B cell (primary cell): ENCODE measurements around the gene GAREM1. TPM values are rescaled to one million over a fixed set of nuclear protein-coding genes. Genes with fewer than 3 reads are reported as not detected.

Experiments
- ATAC-seq: fragments of 200-7000 bp; cut with Tn5 transposase; one replicate; pipeline ENCODE4 v1.10.0; 2021; ENCODE audit warnings: low read depth, mild to moderate bottlenecking, moderate number of reproducible peaks, moderate library complexity
- CTCF ChIA-PET: fragments of 350-600 bp; sonication (Branson Sonifier 250); formaldehyde crosslinking; loops from one replicate; lab custom pipeline; 2021; ENCODE audit warnings: antibody characterized with exemption, inconsistent platforms; lab: Charles Lee
- POLR2A ChIA-PET: fragments of 350-600 bp; sonication (Branson Sonifier 250); formaldehyde crosslinking; loops from one replicate; lab custom pipeline; 2021; ENCODE audit warnings: antibody characterized with exemption; lab: Charles Lee
- DNase-seq: peaks from one replicate; pipeline ENCODE4 v3.0.0; 2013
- H2AFZ ChIP-seq: 2 replicates; pipeline ENCODE4 v1.6.1; 2012; ENCODE audit warnings: mild to moderate bottlenecking, low read depth, low read length; ENCODE audit not compliant: insufficient read depth, poor library complexity, severe bottlenecking
- H3K27ac ChIP-seq, 2 donors: 1 replicate in 1 of 2; 2 replicates in 1 of 2; pipeline ENCODE4 v1.5.1; 2012 to 2013; ENCODE audit warnings: low read length in 2 of 2, mild to moderate bottlenecking in 2 of 2, moderate library complexity in 1 of 2
- H3K27me3 ChIP-seq, 4 experiments: fragments of 200-600 bp in 1 of 4; sonication (generic) in 1 of 4; replicated peaks in 1 of 4; 1 replicate in 2 of 4; 2 replicates in 2 of 4; pipeline versions ENCODE4 v1.6.1 to v1.7.0; 2013 to 2016; ENCODE audit warnings: low read length in 3 of 4, mild to moderate bottlenecking in 2 of 4, mixed read lengths in 1 of 4, moderate library complexity in 1 of 4; ENCODE audit not compliant: insufficient read depth in 4 of 4, control insufficient read depth in 3 of 4; ENCODE audit errors: control extremely low read depth in 1 of 4
- H3K36me3 ChIP-seq, 2 experiments: replicated peaks in 1 of 2; 1 replicate in 1 of 2; 2 replicates in 1 of 2; pipeline versions ENCODE4 v1.6.1 to v1.7.1; 2013; ENCODE audit warnings: low read length in 1 of 2; ENCODE audit not compliant: insufficient read depth in 2 of 2, control insufficient read depth in 1 of 2; ENCODE audit errors: control extremely low read depth in 1 of 2, extremely low read depth in 1 of 2
- H3K4me1 ChIP-seq, 2 donors: fragments of 200-600 bp in 1 of 2; sonication (generic) in 1 of 2; 1 replicate in 1 of 2; 2 replicates in 1 of 2; pipeline versions ENCODE4 v1.5.1 to v1.6.1; 2013 to 2017; ENCODE audit warnings: low read length in 2 of 2; ENCODE audit not compliant: control insufficient read depth in 2 of 2, insufficient read depth in 2 of 2
- H3K4me2 ChIP-seq: replicated peaks from 2 replicates; pipeline ENCODE3; 2012; ENCODE audit warnings: mild to moderate bottlenecking, low read depth, low read length; ENCODE audit not compliant: poor library complexity, severe bottlenecking
- H3K4me3 ChIP-seq, 5 experiments: fragments of 200-600 bp in 1 of 5; sonication (generic) in 1 of 5; 1 replicate in 3 of 5; 2 replicates in 2 of 5; pipeline versions ENCODE4 v1.5.1 to v1.7.0; 2011 to 2016; ENCODE audit warnings: low read length in 4 of 5, mild to moderate bottlenecking in 4 of 5, low read depth in 2 of 5, control low read depth in 1 of 5, moderate library complexity in 1 of 5; ENCODE audit not compliant: insufficient read depth in 1 of 5; ENCODE audit errors: control extremely low read depth in 1 of 5, extremely low read depth in 1 of 5
- H3K79me2 ChIP-seq: fragments of 200-600 bp; sonication (generic); one replicate; pipeline ENCODE4 v1.6.0; 2016; ENCODE audit warnings: low read length; ENCODE audit not compliant: control insufficient read depth, insufficient read depth
- H3K9ac ChIP-seq: fragments of 200-600 bp; sonication (generic); 2 replicates; pipeline ENCODE4 v1.6.1; 2017; ENCODE audit warnings: mild to moderate bottlenecking, low read length, moderate library complexity
- H3K9me3 ChIP-seq, 3 donors: one replicate each; pipeline versions ENCODE4 v1.6.1 to v1.7.1; 2013; ENCODE audit warnings: low read length in 2 of 3; ENCODE audit not compliant: control insufficient read depth in 2 of 3, insufficient read depth in 1 of 3; ENCODE audit errors: control extremely low read depth in 1 of 3
- H4K20me1 ChIP-seq: 2 replicates; pipeline ENCODE4 v1.6.0; 2012; ENCODE audit warnings: mild to moderate bottlenecking, low read length; ENCODE audit not compliant: insufficient read depth, control insufficient read depth, poor library complexity, severe bottlenecking
- H3K27ac Mint-ChIP-seq: one replicate; pipeline ENCODE4 v1.8.0; 2021; ENCODE audit warnings: mixed read lengths
- H3K27me3 Mint-ChIP-seq: one replicate; pipeline ENCODE4 v1.8.0; 2021; ENCODE audit warnings: mixed read lengths
- H3K4me1 Mint-ChIP-seq: one replicate; pipeline ENCODE4 v1.8.0; 2021; ENCODE audit warnings: mixed read lengths
- H3K4me3 Mint-ChIP-seq: one replicate; pipeline ENCODE4 v1.8.0; 2021; ENCODE audit warnings: mixed read lengths
- H3K9me3 Mint-ChIP-seq: one replicate; pipeline ENCODE4 v1.8.0; 2022; ENCODE audit warnings: mixed read lengths; ENCODE audit not compliant: insufficient read depth
- CTCF ChIP-seq: fragments of 200-600 bp; IDR thresholded peaks from one replicate; pipeline ENCODE4 v1.8.0; 2022; ENCODE audit warnings: antibody characterized with exemption, mild to moderate bottlenecking
- EZH2 ChIP-seq: IDR thresholded peaks from 2 replicates; pipeline ENCODE4 v1.6.1; 2012; ENCODE audit warnings: borderline replicate concordance, low read depth, mild to moderate bottlenecking, moderate library complexity, low read length; ENCODE audit not compliant: insufficient read depth, poor library complexity, severe bottlenecking
- WGBS: methylation state at CpG from one replicate; pipeline ENCODE4 v1.1.5; 2013; ENCODE audit warnings: missing lambda C conversion rate; ENCODE audit not compliant: insufficient coverage; 5-methylcytosine and 5-hydroxymethylcytosine counted together
- intact Hi-C: fragments of 100-400 bp; cut with micrococcal nuclease; formaldehyde crosslinking; loops from one replicate; pipeline ENCODE4 v1.10.0; 2022
- polyA plus RNA-seq: library from polyadenylated mRNA; depleted of rRNA; stranded (reverse); fragments of >200 nt; gene quantifications from 2 replicates; pipeline ENCODE4 v1.2.3, GENCODE V29; 2012
- total RNA-seq, 2 donors: library from RNA; stranded (reverse); fragments of 120-200 nt in 1 of 2; gene quantifications; 1 replicate in 1 of 2; 2 replicates in 1 of 2; pipeline versions ENCODE4 v1.2.3 to v1.2.4, GENCODE V29; 2013 to 2022

Gene GAREM1
- total and polyA plus RNA-seq, 2 donors (not counting 1 experiment from before 2014, with no cell fraction given), result not detected

GRCh38 chr18:32251466-32251865 is 219.2 kb downstream of the GAREM1 start:
- H3K36me3 ChIP-seq, result no peaks in the 10 kb centered on the region
- H3K4me2 ChIP-seq, result no peak overlapping the region
- Mint-ChIP-seq H3K27me3 (peaks cover 32% of the 10 kb centered on the region), H3K27ac (no peak overlapping the region), H3K9me3 (no peaks in the 10 kb centered on the region), H3K4me3 (no peak overlapping the region), H3K4me1 (no peaks in the 10 kb centered on the region)
- H2AFZ ChIP-seq, result no peak overlapping the region
- no peaks in the 10 kb centered on the region for H3K4me1 ChIP-seq
- whole genome bisulfite sequencing, result no CpG with 5 or more reads among the region's 3 CpGs
- no peaks in the 10 kb centered on the region for H3K9me3 ChIP-seq
- ChIA-PET POLR2A (no interaction called here), CTCF (interaction anchor here (1.1 kb wide), 1 partner anchor 12 kb away, joined by 3 read pairs; no protein-coding TSS in a partner anchor)
- no peak overlapping the region for H3K27ac ChIP-seq
- no peak for DNase-seq
- intact Hi-C loops, result no loop called here
- peaks cover 0 to 5% (median 0%) of the 10 kb centered on the region in 4 experiments for H3K27me3 ChIP-seq
- TF ChIP-seq CTCF (no peak), EZH2 (no peak)
- ATAC-seq, result no peak
- H3K4me3 ChIP-seq, result no peak overlapping the region
- H4K20me1 ChIP-seq, result no peaks in the 10 kb centered on the region
- no peak overlapping the region for H3K9ac ChIP-seq
- no peaks in the 10 kb centered on the region for H3K79me2 ChIP-seq

- Histone ChIP-seq H3K36me3 (no peaks in the 10 kb centered on the region), H4K20me1 (no peaks in the 10 kb centered on the region), H3K9me3 (no peaks in the 10 kb centered on the region), H3K27ac (no peak overlapping the region), H3K4me3 (no peak overlapping the region), H3K4me1 (no peaks in the 10 kb centered on the region), H3K9ac (no peak overlapping the region), H3K79me2 (no peaks in the 10 kb centered on the region), H2AFZ (no peak overlapping the region), H3K4me2 (no peak overlapping the region), H3K27me3 (peaks cover 0 to 5% (median 0%) of the 10 kb centered on the region in 4 experiments)
- ChIA-PET POLR2A (no interaction called here), CTCF (no interaction called here)
- no peak for TF ChIP-seq CTCF
- TF ChIP-seq EZH2, result no peak
- Mint-ChIP-seq H3K4me3 (no peak overlapping the region), H3K27me3 (peaks cover 32% of the 10 kb centered on the region), H3K9me3 (no peaks in the 10 kb centered on the region), H3K4me1 (no peaks in the 10 kb centered on the region), H3K27ac (no peak overlapping the region)
- DNase-seq (no peak), ATAC-seq (no peak)
- WGBS, result 79% methylated on average over 2 of the region's 8 CpGs
- intact Hi-C loops, result no loop called here
Measured at GRCh38 chr18:32249147-32249929, 221.3 kb downstream of the GAREM1 start.
